Measurements from ENCODE around the gene DDAH2.
A peak's percentile ranks its signal among the peaks of the same experiment; 100 is the strongest.

The DDAH2 gene

DNA sequence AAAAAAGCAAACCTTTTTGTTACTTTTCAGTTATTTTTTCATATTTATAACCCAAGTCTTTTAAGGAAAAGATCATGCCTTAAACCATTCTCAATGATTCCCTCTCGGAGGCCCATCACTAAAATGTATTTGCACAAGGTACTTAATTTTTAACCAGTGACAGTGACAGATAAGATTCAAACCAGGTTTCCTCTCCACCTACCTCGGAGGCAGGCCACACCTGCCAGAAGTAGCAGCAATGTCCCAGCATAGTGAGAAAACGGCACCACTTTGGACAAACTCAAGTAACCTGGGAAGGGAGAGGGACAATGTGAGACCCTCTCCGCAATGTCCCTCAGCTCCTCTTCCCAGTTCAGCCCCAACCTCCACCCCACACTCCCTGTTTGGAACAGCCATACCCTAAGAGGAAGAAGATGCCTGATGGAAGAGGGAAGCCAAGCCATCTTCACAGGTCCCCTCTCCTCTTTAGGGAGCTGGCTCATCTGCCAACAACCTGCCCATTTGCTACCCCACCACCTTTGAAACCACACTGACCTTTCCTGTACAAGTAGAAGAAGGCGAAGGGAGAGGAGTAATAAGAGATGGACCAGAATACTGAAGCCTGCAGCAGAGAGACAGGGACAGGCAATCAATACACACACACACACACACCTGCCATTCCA lies 28.2 kb downstream of the DDAH2 start:
- intact Hi-C loops (cut with DNase I) = loop anchor here (10.0 kb wide), 1 partner anchor 94 kb away; the partner anchor contains the start of gene VARS1
- no peak for DNase-seq

DNA sequence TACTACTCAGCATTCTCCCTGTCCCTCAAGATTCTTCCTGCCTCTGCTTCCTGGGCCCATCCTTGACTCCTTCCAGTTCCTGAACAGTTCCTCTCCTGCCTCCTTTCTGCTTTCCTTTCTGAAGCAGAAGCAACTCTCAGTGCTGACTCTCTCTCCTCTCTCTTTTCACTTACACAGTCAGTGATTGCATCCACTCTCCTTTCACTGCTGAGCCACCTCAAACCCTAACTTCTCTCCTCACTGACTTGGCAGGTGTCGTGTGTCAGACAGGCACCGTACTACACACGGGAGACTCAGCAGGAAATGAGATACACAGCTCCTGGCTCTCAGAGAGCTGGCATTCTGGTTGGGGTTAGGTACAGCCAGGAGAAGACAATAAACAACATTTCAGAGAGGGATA lies 31.5 kb downstream of the DDAH2 start:
- DNase-seq = peak in 1 of 10 donors; percentile 20
- intact Hi-C loops (cut with DNase I) = no loop called here

DNA sequence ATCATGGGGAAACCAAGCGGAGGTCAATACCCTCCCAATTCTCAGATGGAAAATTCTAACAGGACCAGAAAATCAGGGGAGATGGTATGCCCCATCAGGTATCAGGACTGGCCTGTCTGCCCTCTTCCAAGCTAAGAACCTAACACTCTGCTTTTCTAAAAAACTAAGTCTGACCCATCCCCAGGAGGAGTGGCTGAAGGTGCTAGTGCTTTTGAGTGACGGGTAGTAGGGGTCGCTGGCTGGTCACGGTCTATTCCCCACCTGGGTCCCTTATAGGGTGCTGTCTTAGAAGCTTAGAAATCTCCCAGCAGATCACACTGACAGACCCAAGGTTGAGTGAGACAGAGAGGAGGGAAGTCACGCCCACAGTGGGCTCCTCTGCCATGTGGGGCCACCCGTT lies 35.6 kb downstream of the DDAH2 start:
- peak in 2 of 10 donors; percentile 19 to 43 for DNase-seq
- intact Hi-C loops (cut with DNase I) = no loop called here

DNA sequence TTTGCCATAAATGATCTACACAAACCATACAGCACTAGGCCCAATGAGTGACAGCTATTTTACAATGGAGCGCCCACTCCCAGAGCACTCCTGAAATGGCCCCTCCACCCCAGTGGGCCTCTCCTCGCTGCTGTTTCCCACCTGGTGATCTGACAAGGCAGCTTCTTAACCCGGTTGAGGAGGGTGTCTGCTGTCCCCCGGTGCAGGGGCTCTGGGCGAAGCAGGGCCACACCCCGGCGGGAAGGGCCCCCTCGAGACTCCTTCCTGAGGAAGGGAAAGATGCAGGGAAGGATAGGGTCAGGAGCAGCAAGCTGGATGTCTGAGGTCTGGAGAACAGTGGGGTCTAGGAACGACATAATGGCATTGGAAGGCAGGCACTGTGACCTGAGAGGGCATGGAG lies 36.2 kb downstream of the DDAH2 start:
- intact Hi-C loops (cut with DNase I) = no loop called here
- peak in 2 of 10 donors; percentile 23 to 73 for DNase-seq

DNA sequence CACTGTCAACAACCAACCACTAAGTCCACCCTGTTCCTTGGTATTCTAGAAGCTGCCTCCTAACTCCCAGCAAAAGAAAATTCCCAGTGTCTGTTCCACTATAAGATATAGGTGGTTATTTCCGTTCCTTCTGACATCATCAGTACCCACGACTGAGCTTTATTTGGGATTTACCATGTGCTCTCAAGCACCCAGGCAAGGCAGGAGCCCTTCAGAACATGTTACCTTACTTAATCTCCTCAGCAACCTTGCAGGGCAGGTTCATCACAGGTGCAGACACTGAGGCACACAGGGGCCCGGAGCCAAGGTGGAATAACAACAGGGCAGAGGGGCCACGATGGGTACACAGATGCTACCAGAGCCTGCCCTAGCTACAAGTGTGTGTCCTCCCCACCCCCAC lies 36.7 kb downstream of the DDAH2 start:
- intact Hi-C loops (cut with DNase I) = no loop called here
- peak in 1 of 10 donors; percentile 12 for DNase-seq

DNA sequence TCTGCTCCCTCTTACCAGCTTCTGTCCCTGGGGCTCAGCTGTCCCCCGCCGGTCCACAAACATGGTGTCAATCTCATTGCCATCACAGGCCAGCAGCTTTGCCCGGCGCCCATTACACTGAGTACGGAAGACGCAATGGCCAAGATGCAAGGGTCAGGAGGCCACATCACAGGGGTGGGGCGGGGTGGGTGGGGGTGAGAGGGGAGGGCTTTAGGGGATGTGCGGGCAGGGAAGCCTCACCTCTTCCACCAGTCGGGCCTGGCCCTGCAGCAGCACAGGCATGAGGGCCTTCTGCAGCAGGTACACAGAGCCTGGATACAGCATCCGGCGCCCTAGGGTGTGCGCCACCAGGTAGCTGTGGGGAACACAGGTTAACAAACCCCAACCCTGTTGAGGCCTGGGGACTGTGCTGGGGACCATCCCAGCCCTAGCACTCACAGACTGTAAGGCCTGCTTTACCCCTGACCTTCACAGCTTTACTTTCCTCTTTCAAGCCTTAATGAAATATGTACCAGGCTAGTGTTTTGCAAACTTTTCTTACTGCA lies 37.5 kb downstream of the DDAH2 start:
- intact Hi-C loops (cut with DNase I) = no loop called here
- DNase-seq = peak in 2 of 10 donors; percentile 34 to 35

DNA sequence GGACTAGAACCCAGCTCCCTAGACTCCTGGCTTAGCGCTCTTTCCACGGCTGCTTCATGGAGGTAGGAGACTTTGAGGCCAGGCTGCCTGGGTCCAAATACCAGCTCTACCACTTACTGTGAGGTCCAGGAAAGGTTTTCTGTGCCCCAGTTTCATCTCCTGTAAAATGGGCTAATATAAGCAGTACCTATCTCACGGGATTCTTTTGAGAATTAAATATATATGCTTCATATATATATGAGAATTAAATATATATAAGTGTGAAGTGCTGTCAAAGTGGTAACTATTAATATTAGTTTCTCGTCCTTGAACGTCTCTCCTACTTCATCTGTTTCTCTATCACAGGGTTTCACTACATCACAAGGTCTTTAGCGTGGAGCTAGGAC lies 38.0 kb downstream of the DDAH2 start:
- DNase-seq = peak in 2 of 10 donors; percentile 6 to 22
- intact Hi-C loops (cut with DNase I) = no loop called here

DNA sequence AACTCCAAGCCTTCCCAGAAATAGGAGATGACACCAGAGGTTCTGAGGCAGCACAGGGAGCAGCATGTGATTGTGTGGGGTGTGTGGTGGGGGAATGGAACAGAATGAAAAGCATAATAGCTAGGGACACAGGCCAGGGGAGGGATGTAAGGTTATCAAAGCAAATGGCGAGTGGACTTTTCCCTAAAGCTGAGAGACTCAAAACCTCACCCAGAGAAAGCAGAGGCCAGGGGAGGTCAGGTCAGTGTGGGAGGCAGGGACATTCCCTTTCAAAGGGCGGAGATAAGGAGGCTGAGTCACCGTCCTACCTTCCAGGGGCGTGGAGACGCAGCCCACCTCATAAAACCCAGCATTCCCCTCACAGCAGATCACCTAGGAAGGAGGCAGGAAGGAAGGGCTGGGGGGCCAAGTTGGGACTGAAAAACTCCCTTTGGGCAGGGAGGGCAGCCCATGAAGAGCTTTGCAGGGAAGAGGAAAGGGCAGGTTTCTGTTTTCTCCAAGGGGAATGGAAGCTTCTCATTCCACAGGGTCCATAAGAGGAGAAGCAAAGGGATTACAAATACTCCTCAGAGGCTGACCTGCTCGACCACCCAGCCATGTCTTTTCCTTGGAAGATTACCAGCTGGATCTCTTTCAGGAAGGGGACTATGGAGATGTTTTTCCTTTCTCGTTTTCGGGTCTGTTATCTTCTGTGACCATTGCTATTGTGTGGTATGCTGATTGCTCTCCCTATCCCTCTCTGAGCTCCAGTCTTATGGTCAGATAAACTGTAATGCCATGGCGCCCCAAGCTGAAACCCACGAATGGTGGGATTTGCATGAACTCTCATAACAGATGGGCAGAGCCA lies 38.6 kb downstream of the DDAH2 start:
- intact Hi-C loops (cut with DNase I) = no loop called here
- DNase-seq = no peak

DNA sequence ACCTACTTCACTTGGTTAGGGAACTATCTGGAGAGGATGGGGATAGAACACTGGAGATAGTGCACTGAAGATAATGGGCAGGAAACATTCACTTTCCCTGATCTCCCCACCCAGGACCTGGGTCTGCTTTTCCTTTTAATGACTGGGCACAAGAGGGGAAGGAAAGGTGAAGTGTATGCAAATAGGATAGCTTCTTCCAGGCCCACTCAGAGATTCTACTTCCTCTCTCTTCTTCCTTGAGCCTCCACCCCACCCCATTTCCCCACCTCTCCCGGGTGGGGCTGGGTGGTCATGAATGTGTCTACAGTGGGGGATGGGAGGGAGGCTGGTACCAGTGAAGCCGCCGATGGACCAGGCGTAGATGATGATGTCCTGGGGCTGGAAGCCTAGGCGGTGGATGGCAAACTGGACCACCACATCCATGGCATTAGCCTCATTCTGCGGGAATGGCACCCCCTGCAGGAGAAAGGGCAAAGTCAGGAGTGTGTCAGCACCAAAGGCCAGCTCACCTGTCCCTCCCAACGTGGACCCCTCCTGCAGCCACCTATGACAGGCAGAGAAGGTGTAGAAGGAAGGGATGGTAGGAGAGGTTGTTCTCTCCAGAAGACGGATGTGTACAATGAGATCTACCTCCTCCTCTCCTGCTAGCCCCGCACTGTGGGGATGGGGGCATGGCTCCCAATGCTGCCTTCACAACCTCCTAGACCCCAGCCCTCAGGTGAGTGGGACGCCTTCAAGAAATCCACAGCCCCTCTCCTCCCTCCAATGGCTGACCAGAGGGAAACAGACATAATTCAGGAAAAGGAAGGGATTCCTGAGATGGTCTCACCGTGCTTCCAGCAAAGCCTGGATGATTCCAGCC lies 39.6 kb downstream of the DDAH2 start:
- peak in 1 of 10 donors; percentile 43 for DNase-seq
- intact Hi-C loops (cut with DNase I) = no loop called here

DNA sequence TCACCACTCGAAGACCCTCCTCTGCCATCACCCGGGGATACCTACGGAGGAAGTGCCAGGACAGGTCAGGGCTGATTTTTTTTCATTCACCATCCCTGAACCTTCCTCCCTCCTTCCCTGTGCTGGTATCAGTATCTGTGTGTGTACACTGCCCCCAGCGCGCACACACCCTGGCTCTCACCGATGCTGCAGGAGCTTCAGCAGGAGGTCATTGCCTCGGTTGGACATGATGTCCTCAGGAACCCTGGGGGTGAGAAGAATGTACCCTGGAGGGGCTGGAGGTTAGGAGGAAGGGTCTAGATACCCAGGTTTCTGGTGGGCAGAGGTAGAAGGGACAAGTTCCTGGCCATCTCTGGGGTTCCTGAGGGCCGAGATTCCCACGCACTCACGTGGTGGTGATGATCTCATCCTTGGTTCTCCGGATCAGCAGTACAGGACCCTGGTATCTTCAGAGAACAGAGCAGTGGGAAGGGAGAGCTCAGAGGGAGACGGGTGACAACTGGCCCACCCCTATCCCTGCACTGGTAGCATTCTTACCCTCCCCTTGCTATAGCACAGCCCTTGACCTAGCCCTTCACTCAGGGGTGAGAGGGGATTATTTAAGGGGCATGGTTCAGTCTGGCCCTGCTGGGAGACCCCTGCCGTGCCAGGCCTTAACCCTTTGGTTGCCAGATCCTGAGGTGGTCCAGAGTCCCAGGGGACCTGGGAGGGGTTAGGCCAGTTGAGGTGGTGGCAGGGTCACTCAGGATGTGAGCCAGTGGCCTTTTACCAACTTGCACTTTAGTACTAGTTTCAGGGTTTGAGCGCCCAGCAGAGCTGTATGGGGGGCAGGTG lies 41.0 kb downstream of the DDAH2 start:
- peak in 1 of 10 donors; percentile 63 for DNase-seq
- intact Hi-C loops (cut with DNase I) = no loop called here

DNA sequence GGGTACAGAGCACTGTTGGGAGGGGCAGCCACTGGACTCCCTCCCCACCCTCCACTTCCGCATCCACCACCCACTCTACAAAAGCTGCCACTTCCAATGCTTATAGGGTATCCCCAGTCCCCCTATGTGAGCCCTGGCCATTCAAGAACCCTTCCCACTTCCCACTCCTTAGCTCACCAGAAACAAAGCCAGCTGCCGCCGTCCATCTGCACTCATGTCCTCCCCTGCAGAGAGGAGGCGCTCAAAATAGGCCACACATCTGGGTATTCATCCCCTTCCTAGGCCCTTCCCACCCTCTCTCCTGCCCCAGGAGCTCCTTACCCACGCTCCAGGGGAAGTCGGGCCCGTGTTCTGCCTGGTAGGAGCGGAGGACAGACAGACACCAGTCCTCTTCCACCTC lies 41.8 kb downstream of the DDAH2 start:
- DNase-seq = peak in 1 of 10 donors; percentile 57
- intact Hi-C loops (cut with DNase I) = no loop called here

DNA sequence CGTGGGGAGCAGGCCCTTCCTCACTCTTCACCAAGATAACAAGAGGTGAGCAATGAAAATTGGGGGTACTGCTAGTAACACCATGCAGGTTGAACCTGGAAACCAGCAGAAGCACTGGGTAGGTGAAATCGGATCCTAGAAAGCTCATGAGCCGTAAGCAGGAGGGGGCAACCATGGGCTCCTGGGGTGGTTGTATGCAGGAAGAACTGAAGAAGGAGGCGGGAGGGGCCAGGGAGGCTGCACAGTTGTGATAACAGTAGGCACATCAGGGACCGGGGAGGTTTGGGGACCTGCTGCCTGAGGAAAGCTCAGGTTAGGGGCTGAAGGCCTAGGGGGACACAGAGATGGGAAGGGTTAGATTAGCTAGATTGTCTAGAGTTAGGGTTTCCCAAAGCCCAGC lies 42.6 kb downstream of the DDAH2 start:
- peak in 1 of 10 donors; percentile 35 for DNase-seq
- intact Hi-C loops (cut with DNase I) = no loop called here

DNA sequence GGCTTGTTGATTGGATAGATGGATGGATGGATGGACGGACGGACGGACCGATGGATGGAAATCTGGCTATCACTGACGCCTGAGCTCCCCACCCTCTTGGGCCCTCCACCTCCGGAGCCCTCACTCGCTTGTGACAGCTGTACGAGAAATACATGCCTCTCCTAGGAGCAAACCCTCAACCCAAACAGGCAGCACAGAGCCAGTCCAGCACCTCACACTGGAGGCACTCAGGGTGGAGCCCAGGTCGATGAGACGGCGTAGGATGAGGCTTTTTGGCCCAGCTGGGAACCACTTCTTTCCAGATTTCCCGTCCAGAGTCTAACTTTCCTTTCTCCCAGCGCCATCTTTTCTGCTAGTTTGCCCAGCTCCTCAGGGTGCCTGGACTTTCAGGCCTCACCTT lies 45.5 kb downstream of the DDAH2 start:
- intact Hi-C loops (cut with DNase I) = loop anchor here (5.0 kb wide), 1 partner anchor 269 kb away; no protein-coding TSS in a partner anchor

DNA sequence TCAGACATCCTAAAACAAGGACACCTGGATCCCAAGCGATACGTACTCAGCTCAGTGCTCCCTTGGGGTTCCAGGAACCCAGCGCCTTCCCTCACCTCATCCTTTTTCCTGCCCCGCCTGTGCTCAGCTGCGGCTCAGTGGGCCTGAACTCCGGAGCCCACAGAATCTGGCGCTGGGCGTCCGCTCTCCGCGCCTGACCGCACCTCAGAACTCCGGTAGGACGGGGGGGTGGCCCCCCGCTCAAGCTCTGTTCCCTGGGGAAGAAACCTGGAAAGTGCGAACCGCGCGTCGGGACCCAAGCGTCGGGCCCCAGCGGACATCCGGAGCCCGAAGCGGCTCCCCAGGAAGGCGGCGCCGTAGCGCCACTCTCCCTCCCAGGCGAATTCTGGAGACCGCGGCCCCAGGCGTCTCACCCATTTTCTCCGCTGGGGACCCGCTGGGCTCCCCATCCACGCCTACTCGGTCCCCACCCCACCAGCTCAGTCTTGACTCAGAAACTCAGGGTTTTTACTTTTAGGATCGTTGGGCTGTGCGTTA lies 47.9 kb downstream of the DDAH2 start:
- intact Hi-C loops (cut with DNase I) = loop anchor here (2.0 to 5.0 kb wide), 2 partner anchors 154 to 271 kb away; no protein-coding TSS in a partner anchor
- peak in 8 of 10 donors; percentile 22 to 92 (median 52) for DNase-seq

More for the DNA sequence above, 45.5 kb downstream of the DDAH2 start:
- DNase-seq = no peak

DNA sequence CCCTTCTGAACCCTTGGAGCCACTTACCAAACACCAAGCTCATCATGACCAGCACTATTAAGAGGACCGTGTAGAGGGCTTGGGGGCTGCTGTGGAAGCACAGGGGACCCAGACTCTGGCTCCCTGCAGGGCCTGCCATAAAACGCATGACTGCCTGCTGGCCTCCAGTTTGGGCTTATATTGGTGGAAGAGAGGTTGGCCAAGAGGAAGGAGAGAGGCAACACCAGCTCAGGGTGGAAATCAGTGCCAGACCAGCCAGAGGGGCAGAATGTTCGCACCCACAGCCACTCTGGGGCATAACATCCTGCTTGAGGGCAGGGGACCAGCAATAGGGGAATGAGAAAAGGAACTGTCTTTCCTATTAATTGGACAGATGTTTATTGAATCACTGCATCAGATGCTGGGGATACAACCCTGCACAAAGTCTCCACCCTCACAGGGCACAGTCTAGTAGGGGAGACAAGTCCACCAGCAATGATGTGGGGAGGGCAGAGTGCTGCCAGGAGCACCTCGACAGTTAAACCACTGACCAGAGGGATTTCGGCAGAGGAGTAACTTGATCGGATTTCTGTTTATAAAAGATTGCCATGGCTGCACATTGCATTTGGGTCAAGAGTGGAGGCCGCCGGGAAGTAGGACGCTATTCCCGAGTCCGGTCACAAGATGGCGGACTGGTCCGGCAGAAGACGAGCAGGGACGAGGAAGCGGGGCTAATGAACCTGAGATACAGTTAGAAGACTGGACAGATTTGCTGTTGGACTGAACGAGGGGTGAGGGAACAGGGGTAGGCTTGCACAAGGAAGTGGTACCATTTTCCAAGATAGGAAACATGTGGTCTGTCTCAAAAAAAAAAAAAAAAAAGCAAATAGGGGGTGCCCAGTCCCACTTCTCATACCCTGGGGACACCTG lies 48.6 kb downstream of the DDAH2 start, which contains the start of gene LY6G5C:
LY6G5C (minus strand) TSS at position 842 of the 909 bp plus-strand sequence; CDS start at position 148, 694 bp downstream.
- intact Hi-C loops (cut with DNase I) = loop anchor here (2.0 to 5.0 kb wide), 2 partner anchors 154 to 272 kb away; no protein-coding TSS in a partner anchor

DNA sequence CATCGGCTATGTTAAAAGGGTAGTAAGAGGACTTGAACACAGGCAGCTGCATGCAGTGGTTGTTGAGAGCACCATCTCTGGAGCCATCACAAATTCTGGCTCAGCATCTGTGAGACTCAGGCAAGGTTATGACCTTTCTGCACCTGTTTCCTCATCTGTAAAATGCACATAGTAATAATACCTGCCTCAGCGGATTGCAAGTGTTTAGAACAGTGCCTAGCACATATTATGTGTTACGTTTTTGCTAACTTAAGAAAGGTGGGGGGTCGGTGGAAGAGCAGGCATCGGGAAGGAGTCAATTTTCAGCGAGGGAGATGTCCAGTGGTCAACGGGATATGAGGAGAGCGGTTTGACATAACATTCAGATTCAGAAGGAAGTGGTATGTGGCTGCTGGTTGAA lies 51.1 kb downstream of the DDAH2 start:
- no peak for DNase-seq
- intact Hi-C loops (cut with DNase I) = no loop called here

More for the DNA sequence above, 48.6 kb downstream of the DDAH2 start, which contains the start of gene LY6G5C:
- peak; percentile 65 to 97 (median 81) for DNase-seq
